GM12878 (cell line): Measurements from ENCODE around the gene CRELD2. TPM values are rescaled to one million over a fixed set of nuclear protein-coding genes. Genes with fewer than 3 reads are reported as not detected.

Experiments
- ASH2L ChIP-seq: fragments of 300-600, 200-600 bp; sonication (generic); IDR thresholded peaks from 2 replicates; pipeline ENCODE4 v1.6.1; 2017; ENCODE audit warnings: low read depth, mild to moderate bottlenecking, borderline replicate concordance
- ATF3 ChIP-seq: IDR thresholded peaks from 2 replicates; pipeline ENCODE4 v1.6.1; 2011; ENCODE audit warnings: low read depth, mild to moderate bottlenecking, low read length, moderate library complexity, borderline replicate concordance; ENCODE audit errors: extremely low read depth
- BMI1 ChIP-seq: fragments of 450-650 bp; IDR thresholded peaks from 2 replicates; pipeline ENCODE4 v1.6.1; 2016; ENCODE audit warnings: mild to moderate bottlenecking, moderate library complexity, borderline replicate concordance
- CBX5 ChIP-seq: sonication (generic); IDR thresholded peaks from 2 replicates; pipeline ENCODE4 v1.6.1; 2016; ENCODE audit warnings: low read depth, moderate library complexity, mild to moderate bottlenecking, inconsistent platforms
- CHD1 ChIP-seq: IDR thresholded peaks from 2 replicates; pipeline ENCODE4 v1.6.1; 2012; ENCODE audit warnings: low read depth, low read length, improper control_type of control experiment
- CHD2 ChIP-seq: IDR thresholded peaks from 2 replicates; pipeline ENCODE4 v1.6.1; 2011; ENCODE audit warnings: low read depth, low read length, improper control_type of control experiment, borderline replicate concordance
- E2F4 ChIP-seq: IDR thresholded peaks from 2 replicates; pipeline ENCODE4 v1.6.1; 2012; ENCODE audit warnings: low read depth, low read length, improper control_type of control experiment
- FOS ChIP-seq: IDR thresholded peaks from 3 replicates; pipeline ENCODE4 v1.6.1; 2011; ENCODE audit warnings: borderline replicate concordance; ENCODE audit not compliant: insufficient read length; ENCODE audit errors: extremely low read depth
- GABPA ChIP-seq: IDR thresholded peaks from 2 replicates; pipeline ENCODE4 v1.6.1; 2014; ENCODE audit warnings: antibody characterized with exemption, low read depth, mild to moderate bottlenecking, inconsistent platforms
- IKZF1 ChIP-seq: fragments of 450-650 bp; conservative IDR thresholded peaks from 2 replicates; pipeline ENCODE4 v1.6.1; 2017; ENCODE audit warnings: antibody characterized with exemption, mild to moderate bottlenecking
- KDM1A ChIP-seq: fragments of 200-600 bp; sonication (generic); IDR thresholded peaks from 2 replicates; pipeline ENCODE4 v1.6.1; 2016; ENCODE audit warnings: borderline replicate concordance
- LARP7 ChIP-seq: fragments of 450-650 bp; IDR thresholded peaks from 2 replicates; pipeline ENCODE4 v1.6.1; 2017; ENCODE audit warnings: mild to moderate bottlenecking
- MEF2B ChIP-seq: fragments of 450-650 bp; IDR thresholded peaks from 2 replicates; pipeline ENCODE4 v1.6.1; 2018; ENCODE audit warnings: mild to moderate bottlenecking, moderate library complexity; ENCODE audit not compliant: partially characterized antibody, poor library complexity, severe bottlenecking
- MYC ChIP-seq: IDR thresholded peaks from 2 replicates; pipeline ENCODE4 v1.6.1; 2011; ENCODE audit warnings: mild to moderate bottlenecking, low read length, moderate library complexity, inconsistent platforms; ENCODE audit not compliant: insufficient read depth, insufficient replicate concordance, insufficient read length, severe bottlenecking
- NFIC ChIP-seq: IDR thresholded peaks from 2 replicates; pipeline ENCODE4 v1.6.1; 2012; ENCODE audit warnings: low read depth, mild to moderate bottlenecking, inconsistent platforms, low read length, moderate library complexity
- POLR2A ChIP-seq: IDR thresholded peaks from 2 replicates; pipeline ENCODE4 v1.6.1; 2011; ENCODE audit warnings: low read depth, mild to moderate bottlenecking, low read length
- PRDM15 ChIP-seq: fragments of 450-650 bp; formaldehyde crosslinking; IDR thresholded peaks from 2 replicates; pipeline ENCODE4 v1.4.0; 2020; ENCODE audit warnings: mild to moderate bottlenecking, moderate library complexity
- RBBP5 ChIP-seq: fragments of 200-600 bp; sonication (generic); conservative IDR thresholded peaks from 2 replicates; pipeline ENCODE4 v1.6.1; 2016
- RELB ChIP-seq: fragments of 450-650 bp; IDR thresholded peaks from 2 replicates; pipeline ENCODE4 v1.6.1; 2017; ENCODE audit warnings: low read depth, mild to moderate bottlenecking, moderate library complexity
- SMARCA5 ChIP-seq: fragments of 450-650 bp; IDR thresholded peaks from 2 replicates; pipeline ENCODE4 v1.6.1; 2017; ENCODE audit warnings: mild to moderate bottlenecking
- SMC3 ChIP-seq: IDR thresholded peaks from 2 replicates; pipeline ENCODE4 v1.6.1; 2011; ENCODE audit warnings: low read length, improper control_type of control experiment, borderline replicate concordance
- SUPT20H ChIP-seq: IDR thresholded peaks from 2 replicates; pipeline ENCODE4 v1.6.1; 2011; ENCODE audit warnings: low read depth, mild to moderate bottlenecking, low read length, moderate library complexity, borderline replicate concordance; ENCODE audit not compliant: control insufficient read depth
- SUZ12 ChIP-seq: fragments of 200-600 bp; sonication (generic); IDR thresholded peaks from one replicate; pipeline ENCODE4 v1.6.1; 2018; ENCODE audit warnings: antibody characterized with exemption, mild to moderate bottlenecking; ENCODE audit not compliant: unreplicated experiment
- TCF3 ChIP-seq: IDR thresholded peaks from 2 replicates; pipeline ENCODE4 v1.6.1; 2012; ENCODE audit warnings: low read depth, mild to moderate bottlenecking, low read length, borderline replicate concordance; ENCODE audit not compliant: insufficient read depth
- ZNF217 ChIP-seq: fragments of 450-650 bp; IDR thresholded peaks from 2 replicates; pipeline ENCODE4 v1.6.1; 2017; ENCODE audit warnings: antibody characterized with exemption, mild to moderate bottlenecking
- polyA plus RNA-seq, 11 experiments: library from polyadenylated mRNA; depleted of rRNA in 4 of 11; unstranded in 6 of 11; stranded (reverse) in 5 of 11; fragments of >200 nt; fragmentation: Nextera tagmentation in 4 of 11; fragmentation: Illumina TruSeq in 1 of 11; extraction: Ambion mirVana in 4 of 11; extraction: Trizol in 1 of 11; gene quantifications; 1 replicate in 1 of 11; 2 replicates in 10 of 11; pipeline versions ENCODE4 v1.2.1 to v1.2.3, GENCODE V29; 2011 to 2016; ENCODE audit warnings: inconsistent platforms in 2 of 11, missing spikeins in 2 of 11, low read depth in 1 of 11
- total RNA-seq, 4 experiments: library from RNA; depleted of rRNA in 3 of 4; stranded (reverse); fragments of >200 nt in 3 of 4; fragmentation: Illumina TruSeq in 1 of 4; extraction: Trizol in 1 of 4; gene quantifications; 2 replicates each; pipeline versions ENCODE4 v1.2.1 to v1.2.3, GENCODE V29; 2013 to 2021

Gene CRELD2
- total and polyA plus RNA-seq, 10 of the 15 experiments (the other 5 are each of a cell fraction or from before 2014, with no cell fraction given): 9.4 to 111 (median 25.9) TPM

- TF ChIP-seq SMC3 (0 out of 2 replicates have a peak, but pooled peaks have one; percentile 5), TCF3 (no peak), POLR2A (peak; percentile 91), CBX5 (no peak), SUZ12 (no peak), E2F4 (no peak), NFIC (no peak), FOS (no peak), MEF2B (peak; percentile 75), KDM1A (no peak), PRDM15 (CRISPR knock-in tag) (no peak), SMARCA5 (peak; percentile 42), IKZF1 (peak; percentile 54; the same call in 1 of the 2 replicates), CHD2 (peak; percentile 95), MYC (peak; percentile 97), ATF3 (peak; percentile 75; the same call in 1 of the 2 replicates), ASH2L (no peak), GABPA (no peak; the same call in 1 of the 2 replicates), SUPT20H (no peak), CHD1 (peak; percentile 80; the same call in 1 of the 2 replicates), ZNF217 (no peak), LARP7 (peak; percentile 16; the same call in 1 of the 2 replicates), BMI1 (no peak), RELB (peak; percentile 67), RBBP5 (no peak)
Observed at GRCh38 chr22:49970528-49971231, 52.2 kb downstream of the CRELD2 start (continued).
